Stimulated activated CD8-positive, alpha-beta memory T cell treated with anti-CD3 and anti-CD28 coated beads, Interleukin-12 subunit alpha, Interleukin-12 subunit beta, amount 100 ng/mL, for 24 hours (primary cell): ENCODE data around the gene GNB5.

Experiments
- DNase-seq: peaks from one replicate; pipeline ENCODE4 v3.0.0-alpha.2; 2020; ENCODE audit errors: extremely low read depth

GNB5 gene

GRCh38 chr15:52143873-52144272 lies 47.3 kb downstream of the GNB5 start:
- DNase-seq, result no peak

GRCh38 chr15:52140646-52141045 lies 50.5 kb downstream of the GNB5 start:
- DNase-seq, result no peak

- DNase-seq, result peak; percentile 15
These were observed 51.4 kb downstream of the GNB5 start for GRCh38 chr15:52139599-52140462.

DNA sequence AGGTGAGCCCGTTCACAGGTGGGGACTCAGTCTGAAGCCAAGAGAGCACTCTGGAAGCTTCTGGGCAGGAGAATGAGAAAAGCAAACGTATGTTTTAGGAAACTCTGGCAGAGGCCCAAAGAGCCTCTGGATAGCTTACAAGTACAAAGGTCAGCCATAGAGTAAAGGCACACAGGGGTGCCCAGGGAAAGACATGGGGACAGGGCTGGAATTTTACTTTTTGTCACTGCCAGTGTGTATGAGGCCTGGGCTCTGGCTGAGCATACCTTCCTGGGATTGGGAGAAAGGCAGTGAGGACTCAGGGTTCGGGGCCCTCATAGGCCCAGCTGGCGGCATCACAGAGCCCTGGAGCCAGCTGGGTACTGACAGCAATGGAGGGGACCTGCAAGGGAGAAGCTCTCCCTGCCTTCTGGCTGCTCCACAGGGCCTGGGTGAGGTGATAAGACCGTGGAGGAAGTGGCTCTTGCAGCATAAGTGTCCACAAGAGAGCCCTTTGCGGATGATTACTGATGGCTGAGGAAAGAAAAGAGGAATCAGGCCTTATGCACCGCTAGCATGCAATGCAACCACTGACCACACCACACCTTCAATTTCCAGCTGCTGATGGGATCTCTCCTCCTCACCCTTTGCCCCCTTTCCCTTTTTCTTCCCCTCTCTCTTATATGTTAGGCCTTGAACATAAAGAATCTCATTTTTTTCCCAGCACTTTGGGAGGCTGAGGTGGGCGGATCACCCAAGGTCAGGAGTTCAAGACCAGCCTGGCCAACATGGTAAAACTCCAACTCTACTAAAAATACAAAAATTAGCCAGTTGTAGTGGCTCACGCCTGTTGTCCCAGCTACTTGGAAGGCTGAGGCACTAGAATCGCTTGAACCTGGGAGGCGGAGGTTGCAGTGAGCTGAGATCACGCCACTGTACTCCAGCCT lies 53.5 kb downstream of the GNB5 start:
- no peak for DNase-seq

DNA sequence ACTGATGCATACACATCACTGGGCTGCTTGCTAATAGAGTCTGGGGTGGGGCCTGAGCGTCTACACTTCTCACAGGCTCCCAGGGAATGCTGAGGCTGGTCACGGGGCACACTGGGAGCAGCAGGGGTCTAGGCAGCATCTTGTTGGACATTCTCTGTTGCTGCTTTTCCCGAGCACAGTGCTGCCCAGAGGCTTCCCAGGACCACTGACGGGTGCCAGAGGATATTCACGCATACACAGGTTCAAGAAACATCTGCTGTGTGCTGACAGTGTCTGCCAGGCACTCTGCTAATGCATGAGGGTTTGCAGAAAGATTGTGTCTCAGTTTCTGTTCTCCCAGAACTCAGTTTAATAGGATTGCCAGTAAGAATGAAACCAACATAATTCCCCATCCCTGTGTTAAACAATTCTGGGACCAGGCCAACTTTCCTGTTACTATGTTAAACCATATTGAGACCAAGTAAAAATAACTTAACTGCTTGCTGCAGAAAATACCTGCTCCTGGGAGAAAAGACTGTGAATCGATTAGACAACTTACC lies 54.7 kb downstream of the GNB5 start:
- no peak for DNase-seq

DNA sequence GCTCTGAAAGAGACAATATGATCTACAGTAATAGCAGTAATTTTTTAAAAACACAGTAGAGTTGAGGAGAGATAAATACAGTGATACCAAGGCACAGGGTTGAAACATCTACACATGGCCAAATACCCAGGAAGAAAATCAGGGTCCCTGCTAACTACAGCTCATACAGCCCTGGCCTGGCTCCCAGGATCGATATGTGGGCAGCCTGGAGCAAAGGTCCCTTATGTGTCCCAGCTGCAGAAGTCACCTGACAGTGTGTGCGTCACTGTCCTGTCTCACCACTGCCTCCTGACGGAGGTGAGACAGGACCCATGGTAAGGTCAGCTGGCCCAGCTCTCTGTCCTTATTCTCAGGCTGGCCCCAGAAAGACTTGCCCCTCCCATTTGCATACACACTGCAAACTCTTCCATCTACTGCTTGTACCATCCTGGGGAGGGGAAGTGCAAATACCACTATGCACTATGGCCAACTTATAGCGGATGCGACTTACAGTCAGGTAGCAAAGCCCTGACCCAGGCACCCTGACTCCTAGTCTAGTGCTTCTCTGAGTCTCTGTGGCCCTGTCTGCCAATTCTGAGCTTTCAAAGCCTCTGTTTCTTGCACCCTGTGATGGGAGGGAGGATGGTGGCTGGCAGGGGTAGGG lies 56.6 kb downstream of the GNB5 start:
- DNase-seq, result no peak

GRCh38 chr15:52133510-52134220 lies 57.5 kb downstream of the GNB5 start:
- DNase-seq, result no peak

- DNase-seq, result no peak
These were observed 59.1 kb downstream of the GNB5 start for GRCh38 chr15:52132066-52132465.

GRCh38 chr15:52128568-52128967 lies 62.6 kb downstream of the GNB5 start:
- no peak for DNase-seq

- no peak for DNase-seq
These were observed 66.8 kb downstream of the GNB5 start for GRCh38 chr15:52124270-52124880.

DNA sequence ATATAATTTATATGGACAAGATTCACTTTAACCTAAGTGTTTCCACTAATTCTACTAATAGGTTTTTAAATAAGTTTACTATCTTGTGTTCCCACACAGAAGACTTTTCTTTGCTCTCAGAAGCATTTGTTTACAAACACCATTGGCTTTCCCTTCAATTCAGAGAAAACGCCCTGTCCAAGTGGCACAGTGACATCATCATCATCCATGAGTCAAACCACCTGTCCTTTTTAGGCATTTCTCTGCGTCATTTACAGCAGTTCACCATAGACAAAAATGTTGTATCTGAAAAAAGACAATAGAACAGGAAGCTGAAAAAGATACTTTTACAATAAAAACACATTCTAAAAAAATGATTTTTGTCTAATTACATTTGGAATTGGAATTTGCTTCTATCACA lies 69.3 kb downstream of the GNB5 start:
- DNase-seq, result no peak

DNA sequence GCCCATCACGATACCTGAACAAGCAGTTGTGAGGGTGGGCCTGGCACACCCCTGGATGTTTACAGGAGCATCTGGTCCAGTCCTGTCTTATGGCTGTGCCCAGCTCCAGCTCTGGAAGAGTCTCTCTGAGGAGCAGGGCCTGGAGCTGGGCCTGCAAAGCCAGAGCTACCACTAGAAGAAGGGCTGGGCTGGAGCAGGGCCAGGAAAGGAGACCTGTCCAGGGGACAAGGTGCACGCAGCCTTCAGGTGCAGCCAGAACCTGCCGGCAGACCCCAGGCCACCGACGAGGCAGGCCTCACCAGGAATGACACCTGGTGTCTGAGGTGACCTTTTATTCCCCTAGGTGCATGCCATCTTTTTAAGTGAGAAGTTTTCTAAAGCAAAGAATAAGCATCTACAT lies 70.2 kb downstream of the GNB5 start:
- DNase-seq, result no peak

- no peak for DNase-seq
These were observed 70.7 kb downstream of the GNB5 start for GRCh38 chr15:52120488-52120887.

GRCh38 chr15:52118969-52119749 lies 72.0 kb downstream of the GNB5 start:
- DNase-seq, result no peak

GRCh38 chr15:52117549-52117948 lies 73.6 kb downstream of the GNB5 start:
- no peak for DNase-seq

GRCh38 chr15:52115598-52116427 lies 75.4 kb downstream of the GNB5 start:
- no peak for DNase-seq

GRCh38 chr15:52114261-52115055 lies 76.7 kb downstream of the GNB5 start:
- DNase-seq, result no peak

GRCh38 chr15:52113708-52114107 lies 77.5 kb downstream of the GNB5 start:
- no peak for DNase-seq
